IPS DF 19.7 (cell line): ENCODE data around the gene NCAM2.

Source experiments
- DNase-seq: peaks from one replicate; pipeline ENCODE4 v3.0.0-alpha.2; 2013; ENCODE audit warnings: low read depth, low spot score

NCAM2 gene

GRCh38 chr21:21174676-21175075 is 176.5 kb downstream of the NCAM2 start:
- DNase-seq, result no peak

DNA sequence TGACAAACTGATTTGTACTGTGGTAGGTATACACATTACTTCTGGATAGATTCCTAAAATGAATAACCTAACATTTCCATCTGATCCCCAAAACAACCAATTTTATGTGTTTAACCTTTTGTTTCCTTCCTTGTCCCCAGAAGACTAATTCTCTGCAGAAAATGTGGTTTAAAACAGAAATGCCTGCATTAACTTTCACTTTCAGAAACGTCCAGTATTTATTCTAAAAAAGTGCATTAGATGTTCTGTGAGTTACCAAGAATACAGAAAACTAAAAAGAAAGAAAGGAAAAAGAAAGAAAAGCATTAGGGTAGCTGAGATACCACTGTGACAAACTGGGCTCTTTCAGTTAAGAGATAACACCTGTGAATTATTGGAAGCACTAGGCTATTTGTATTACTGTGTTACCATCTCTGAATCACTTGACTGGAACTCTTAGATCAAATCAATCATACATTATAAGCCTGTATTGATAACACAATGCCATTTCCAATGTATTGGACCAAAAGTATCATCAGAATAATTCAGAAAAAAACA is 177.7 kb downstream of the NCAM2 start:
- DNase-seq, result no peak

DNA sequence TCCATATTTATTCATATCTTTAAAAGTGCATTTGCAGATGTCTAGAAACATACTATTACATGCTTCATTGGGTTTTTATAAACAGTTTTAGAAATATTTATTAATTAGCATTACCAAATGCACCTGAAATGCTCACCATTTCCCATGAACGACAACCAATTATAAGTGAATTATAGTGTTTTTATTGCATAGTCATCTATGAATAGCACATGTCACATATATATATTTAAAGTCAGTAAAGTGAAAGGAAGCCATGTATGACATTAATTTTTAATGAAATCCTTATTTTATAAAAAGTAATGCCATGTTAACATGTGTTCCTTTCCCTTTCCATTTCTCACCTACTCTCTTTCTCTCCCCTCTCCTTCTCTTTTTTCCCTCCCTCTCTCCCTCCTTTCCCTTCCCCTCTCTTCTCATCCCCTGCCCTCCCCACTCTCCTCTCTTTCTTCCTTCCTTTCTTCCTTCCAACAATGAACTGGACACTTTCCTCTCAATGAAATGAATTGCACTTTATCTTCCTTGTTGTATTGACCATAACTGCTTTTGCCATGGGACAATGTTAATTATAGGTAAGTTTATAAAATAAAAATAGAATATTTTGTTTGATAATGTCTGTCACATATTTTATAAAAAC is 179.3 kb downstream of the NCAM2 start:
- DNase-seq, result no peak

- no peak for DNase-seq
These were observed 181.6 kb downstream of the NCAM2 start for GRCh38 chr21:21179619-21180298.

GRCh38 chr21:21182401-21183010 is 184.3 kb downstream of the NCAM2 start:
- no peak for DNase-seq

GRCh38 chr21:21183092-21183491 is 184.9 kb downstream of the NCAM2 start:
- DNase-seq, result no peak

DNA sequence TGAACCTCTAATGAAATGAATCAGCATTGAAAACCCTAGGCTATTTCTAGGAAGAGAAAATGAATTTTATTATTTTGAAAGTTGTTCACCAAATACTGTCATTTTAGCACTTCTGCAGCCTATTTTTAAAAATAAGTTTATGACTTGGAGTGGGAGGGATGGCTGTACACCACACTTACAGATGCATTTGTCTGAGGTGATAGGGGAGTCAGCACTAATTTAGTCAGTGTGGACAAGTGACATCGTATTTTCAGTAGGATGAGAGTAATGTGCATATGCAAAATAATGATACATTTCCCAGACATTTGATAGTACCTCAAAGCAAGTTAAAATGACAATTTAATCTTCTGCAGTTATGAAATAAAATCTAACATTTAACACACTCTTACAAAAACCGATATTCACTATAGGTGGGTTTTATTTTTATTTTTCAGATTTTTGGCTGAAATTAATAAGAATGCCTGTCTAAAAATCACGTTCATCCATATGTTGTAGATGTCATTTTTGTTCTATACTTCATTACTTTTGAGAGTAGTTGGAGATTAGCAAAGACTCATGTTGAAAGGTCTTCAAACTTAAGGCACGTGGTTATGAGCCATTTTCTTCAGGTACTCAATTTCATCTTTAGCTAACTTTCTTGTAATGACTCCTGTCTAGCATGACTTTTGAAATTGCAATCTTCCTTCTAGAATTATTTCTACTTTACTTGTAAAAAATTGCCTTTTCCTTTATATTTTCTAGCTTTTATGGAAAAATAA is 186.7 kb downstream of the NCAM2 start:
- DNase-seq, result no peak

GRCh38 chr21:21187579-21187978 is 189.4 kb downstream of the NCAM2 start:
- DNase-seq, result no peak

DNA sequence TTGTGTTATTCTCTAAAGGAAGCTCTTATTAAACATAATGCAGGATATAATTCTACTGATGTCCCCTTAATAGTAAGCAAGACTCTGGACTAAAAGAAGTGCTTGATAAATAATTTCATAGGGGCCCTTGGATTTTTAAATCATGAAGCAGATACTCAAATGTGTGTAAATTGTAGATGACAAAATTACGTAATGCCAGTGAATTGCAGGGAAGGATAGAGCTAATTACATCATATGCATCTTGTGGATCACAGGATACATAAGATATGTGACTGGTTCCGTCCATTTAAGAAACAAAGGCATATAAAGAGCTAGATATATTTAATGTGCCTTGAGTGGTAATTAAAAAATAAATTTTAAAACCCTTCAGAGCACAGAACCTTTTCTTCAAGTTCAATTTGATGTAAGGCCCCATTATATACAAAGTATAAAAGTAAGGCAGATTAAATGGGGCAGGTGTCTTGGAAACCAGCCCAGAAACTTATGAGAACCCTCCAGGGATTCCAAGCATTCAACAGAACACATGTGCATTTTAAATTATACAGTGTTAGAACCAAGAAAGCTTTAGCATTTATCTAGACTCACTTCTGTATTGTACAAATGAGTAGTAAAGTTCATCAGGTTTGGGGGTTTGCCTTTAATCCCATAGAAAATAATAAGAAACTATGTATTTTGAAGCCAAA is 190.4 kb downstream of the NCAM2 start:
- no peak for DNase-seq

DNA sequence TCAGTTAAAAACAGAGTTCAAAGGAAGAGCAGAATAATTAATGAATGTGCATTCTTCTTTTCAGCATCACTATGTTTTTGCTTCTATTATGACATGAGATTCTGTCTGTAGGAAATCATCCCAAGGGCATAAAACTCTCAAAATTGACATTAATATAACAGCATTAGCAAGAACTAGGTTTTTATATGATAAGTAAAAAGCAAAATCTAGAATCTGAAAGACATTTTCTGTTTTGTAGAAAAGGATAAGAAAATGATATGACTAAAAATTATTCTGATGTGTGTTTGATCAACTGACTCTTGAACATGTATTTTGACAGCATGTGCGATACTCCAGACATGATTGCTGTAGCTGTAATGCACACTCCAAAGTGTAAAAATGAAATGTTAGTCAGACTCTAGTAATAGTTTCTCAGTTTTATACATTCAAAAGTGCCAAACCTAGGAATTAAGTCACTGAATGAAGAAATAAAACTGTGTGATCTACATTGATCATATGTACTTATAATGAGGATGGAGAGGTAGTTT is 197.3 kb downstream of the NCAM2 start:
- DNase-seq, result no peak

- DNase-seq, result no peak
These were observed 197.9 kb downstream of the NCAM2 start for GRCh38 chr21:21196087-21196486.

GRCh38 chr21:21196848-21197247 is 198.6 kb downstream of the NCAM2 start:
- DNase-seq, result no peak

- DNase-seq, result no peak
These were observed 201.3 kb downstream of the NCAM2 start for GRCh38 chr21:21199342-21200102.

- no peak for DNase-seq
These were observed 202.1 kb downstream of the NCAM2 start for GRCh38 chr21:21200103-21200938.

DNA sequence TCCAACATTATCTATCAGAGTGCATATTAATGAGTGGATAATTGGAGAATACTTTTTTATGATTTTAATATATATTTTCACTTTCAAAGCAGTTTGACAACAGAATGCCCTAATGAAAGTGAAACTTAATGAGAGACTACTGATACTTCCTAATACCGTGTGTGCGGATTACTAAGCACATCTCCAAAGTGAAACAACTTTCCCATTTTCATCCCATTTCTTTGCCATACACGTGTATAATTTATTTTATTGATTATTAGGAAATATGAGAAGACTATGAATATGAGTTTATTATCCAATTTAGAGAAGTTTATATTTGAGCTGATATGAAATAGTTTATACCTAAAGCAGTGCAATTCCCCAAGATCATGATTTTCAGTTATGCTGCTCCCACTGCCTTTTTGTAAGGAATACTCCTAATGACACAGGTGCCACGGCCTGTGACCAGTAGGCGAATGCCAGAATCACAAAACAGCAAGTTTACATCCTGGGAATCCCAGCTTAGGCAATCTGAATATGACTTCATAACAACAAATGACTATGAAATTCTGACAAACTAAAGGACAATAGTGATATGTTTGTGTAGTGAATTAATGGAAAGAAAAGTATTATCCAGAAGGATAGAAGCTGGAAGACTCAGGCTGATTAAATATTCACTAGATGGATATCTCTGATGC is 202.9 kb downstream of the NCAM2 start:
- DNase-seq, result no peak

DNA sequence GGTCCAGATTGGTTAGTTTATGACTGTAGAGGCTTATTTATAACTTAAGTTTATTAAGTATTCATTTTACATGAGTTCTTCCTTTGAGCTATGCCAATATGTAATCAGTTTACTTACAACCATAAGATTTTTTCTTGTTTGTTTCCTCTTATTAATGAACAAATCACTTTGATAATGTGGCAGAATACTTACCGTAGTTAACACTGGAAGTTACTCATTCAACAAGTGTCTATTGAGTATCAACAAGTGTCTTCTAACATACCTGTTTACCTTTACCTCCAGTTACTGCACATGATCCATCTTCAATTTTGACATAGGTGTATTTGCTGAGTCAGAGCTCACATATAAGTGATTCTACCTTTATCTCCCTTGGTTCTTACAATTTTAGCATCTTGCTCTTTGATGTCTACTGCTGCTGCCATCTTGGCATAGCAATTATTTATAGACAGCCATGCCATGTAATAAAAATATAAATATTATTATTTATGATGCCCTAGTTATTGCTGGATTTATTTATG is 205.7 kb downstream of the NCAM2 start:
- no peak for DNase-seq

- DNase-seq, result no peak
These were observed 206.3 kb downstream of the NCAM2 start for GRCh38 chr21:21204366-21204996.

GRCh38 chr21:21205604-21206003 is 207.4 kb downstream of the NCAM2 start:
- DNase-seq, result no peak
